OCI-LY1 (cell line): ENCODE data around the gene CRISPLD2.

ENCODE experiments used
- CTCF ChIP-seq: fragments of 200-600 bp; sonication (generic), shearing (Covaris generic); IDR thresholded peaks from 2 replicates; pipeline ENCODE4 v1.5.1; 2017; ENCODE audit warnings: mild to moderate bottlenecking, antibody characterized with exemption, low read length, moderate library complexity, mixed read lengths
- EZH2 ChIP-seq: fragments of 200-600 bp; sonication (generic), shearing (Covaris generic); IDR thresholded peaks from 2 replicates; pipeline ENCODE4 v1.8.0; 2017; ENCODE audit warnings: borderline replicate concordance, mixed run types, mild to moderate bottlenecking, antibody characterized with exemption, low read length, moderate library complexity, mixed read lengths

- TF ChIP-seq CTCF (no peak), EZH2 (no peak)
These were observed 8.5 kb downstream of the CRISPLD2 start for GRCh38 chr16:84828322-84828721.
